Measurements from ENCODE around the gene GPC6. TPM values are rescaled to one million over a fixed set of nuclear protein-coding genes. Genes with fewer than 3 reads are reported as not detected.

Gene GPC6
- total RNA-seq, 3 donors from 2014 or later (not counting 1 experiment from before 2014, with no cell fraction given), result not detected

- H3K27ac Mint-ChIP-seq, result no peak overlapping the region
- H3K27me3 Mint-ChIP-seq (ENCODE audit: low read depth in 2 of 2), result no peaks in the 10 kb centered on the region
- DNase-seq (no peak), ATAC-seq (no peak)
- H3K4me3 Mint-ChIP-seq, result no peak overlapping the region
- no peak overlapping the region for H3K27ac ChIP-seq (ENCODE audit: low read length)
- H3K27me3 ChIP-seq (ENCODE audit: control insufficient read depth, insufficient read depth, low read length), result no peaks in the 10 kb centered on the region
- no peaks in the 10 kb centered on the region for H3K9me3 Mint-ChIP-seq
- H3K9me3 ChIP-seq (ENCODE audit: control insufficient read depth, insufficient read depth, low read length), result no peaks in the 10 kb centered on the region
- no peaks in the 10 kb centered on the region for H3K36me3 ChIP-seq (ENCODE audit: control insufficient read depth, insufficient read depth, low read length)
- no peaks in the 10 kb centered on the region for H3K36me3 Mint-ChIP-seq
- H3K4me3 ChIP-seq (ENCODE audit: low read length), result no peak overlapping the region
- TF ChIP-seq CTCF (IDR thresholded peaks at IDR 0.05), result no peak
- H3K4me1 Mint-ChIP-seq, result peaks cover 6 to 10% of the 10 kb centered on the region in 2 donors
- WGBS (ENCODE audit: insufficient coverage), result 35% methylated on average over 3 of the region's 4 CpGs
- intact Hi-C loops (cut with micrococcal nuclease), result no loop called here
- no peaks in the 10 kb centered on the region for H3K4me1 ChIP-seq (ENCODE audit: control insufficient read depth, insufficient read depth, low read length)
Observed at GRCh38 chr13:94176561-94176960, 950.0 kb downstream of the GPC6 start.

GRCh38 chr13:94177041-94177440 is 950.4 kb downstream of the GPC6 start:
- Histone ChIP-seq H3K27me3 (ENCODE audit: control insufficient read depth, insufficient read depth, low read length) (no peaks in the 10 kb centered on the region), H3K27ac (ENCODE audit: low read length) (no peak overlapping the region), H3K4me3 (ENCODE audit: low read length) (no peak overlapping the region), H3K36me3 (ENCODE audit: control insufficient read depth, insufficient read depth, low read length) (no peaks in the 10 kb centered on the region), H3K9me3 (ENCODE audit: control insufficient read depth, insufficient read depth, low read length) (no peaks in the 10 kb centered on the region), H3K4me1 (ENCODE audit: control insufficient read depth, insufficient read depth, low read length) (no peaks in the 10 kb centered on the region)
- H3K4me1 Mint-ChIP-seq, result peaks cover 6 to 10% of the 10 kb centered on the region in 2 donors
- no peak for TF ChIP-seq CTCF (IDR thresholded peaks at IDR 0.05)
- no peak overlapping the region for H3K4me3 Mint-ChIP-seq
- no CpG with 5 or more reads among the region's 2 CpGs for WGBS (ENCODE audit: insufficient coverage)
- ATAC-seq (no peak), DNase-seq (no peak)
- H3K27ac Mint-ChIP-seq, result no peak overlapping the region
- intact Hi-C loops (cut with micrococcal nuclease), result no loop called here
- no peaks in the 10 kb centered on the region for H3K27me3 Mint-ChIP-seq (ENCODE audit: low read depth in 2 of 2)
- H3K36me3 Mint-ChIP-seq, result no peaks in the 10 kb centered on the region
- no peaks in the 10 kb centered on the region for H3K9me3 Mint-ChIP-seq

GRCh38 chr13:94178625-94179244 is 952.1 kb downstream of the GPC6 start:
- H3K9me3 Mint-ChIP-seq, result no peaks in the 10 kb centered on the region

More at GRCh38 chr13:94178625-94179244, 952.1 kb downstream of the GPC6 start:
- Mint-ChIP-seq H3K36me3 (no peaks in the 10 kb centered on the region), H3K27ac (no peak overlapping the region), H3K4me3 (no peak overlapping the region), H3K27me3 (ENCODE audit: low read depth in 2 of 2) (no peaks in the 10 kb centered on the region), H3K4me1 (peaks cover 6 to 10% of the 10 kb centered on the region in 2 donors)
- 21% methylated on average over 5 of the region's 5 CpGs for WGBS (ENCODE audit: insufficient coverage)
- no peaks in the 10 kb centered on the region for H3K9me3 ChIP-seq (ENCODE audit: control insufficient read depth, insufficient read depth, low read length)
- no peaks in the 10 kb centered on the region for H3K4me1 ChIP-seq (ENCODE audit: control insufficient read depth, insufficient read depth, low read length)
- no peaks in the 10 kb centered on the region for H3K36me3 ChIP-seq (ENCODE audit: control insufficient read depth, insufficient read depth, low read length)
- peak in 1 of 2 donors; percentile 5 for DNase-seq
- H3K27me3 ChIP-seq (ENCODE audit: control insufficient read depth, insufficient read depth, low read length), result no peaks in the 10 kb centered on the region
- no peak overlapping the region for H3K4me3 ChIP-seq (ENCODE audit: low read length)
- peak in 1 of 3 donors; percentile 56 for ATAC-seq
- no peak overlapping the region for H3K27ac ChIP-seq (ENCODE audit: low read length)
- TF ChIP-seq CTCF (IDR thresholded peaks at IDR 0.05), result no peak
- intact Hi-C loops (cut with micrococcal nuclease), result no loop called here

Data from natural killer cell (primary cell).